H1 (cell line): ENCODE results near the gene DYNC1I1.

Experiments used
- EZH2 ChIP-seq: fragments of 200-600 bp; sonication (generic); IDR thresholded peaks from 2 replicates; pipeline ENCODE4 v1.7.1; 2012; ENCODE audit warnings: low read depth, mild to moderate bottlenecking, moderate library complexity, low read length, inconsistent platforms; ENCODE audit not compliant: severe bottlenecking
- KDM1A ChIP-seq: fragments of 200-600, 300-600 bp; sonication (generic); IDR thresholded peaks from 2 replicates; pipeline ENCODE4 v1.7.1; 2016; ENCODE audit warnings: mild to moderate bottlenecking, low read length, borderline replicate concordance
- RXRA ChIP-seq: IDR thresholded peaks from 2 replicates; pipeline ENCODE4 v1.6.1; 2011; ENCODE audit warnings: low read depth, mild to moderate bottlenecking, low read length, moderate library complexity; ENCODE audit not compliant: insufficient read depth
- TF ChIP-seq, protein P1 (sequence below), 3 experiments: IDR thresholded peaks; 1 replicate in 2 of 3; 2 replicates in 1 of 3; pipeline versions ENCODE4 v1.5.1 to v1.6.1; 2011; ENCODE audit warnings: low read length in 3 of 3, mild to moderate bottlenecking in 3 of 3, inconsistent platforms in 2 of 3, low read depth in 1 of 3, moderate library complexity in 1 of 3; ENCODE audit not compliant: insufficient read depth in 1 of 3; ENCODE audit errors: control extremely low read depth in 1 of 3

DNA sequence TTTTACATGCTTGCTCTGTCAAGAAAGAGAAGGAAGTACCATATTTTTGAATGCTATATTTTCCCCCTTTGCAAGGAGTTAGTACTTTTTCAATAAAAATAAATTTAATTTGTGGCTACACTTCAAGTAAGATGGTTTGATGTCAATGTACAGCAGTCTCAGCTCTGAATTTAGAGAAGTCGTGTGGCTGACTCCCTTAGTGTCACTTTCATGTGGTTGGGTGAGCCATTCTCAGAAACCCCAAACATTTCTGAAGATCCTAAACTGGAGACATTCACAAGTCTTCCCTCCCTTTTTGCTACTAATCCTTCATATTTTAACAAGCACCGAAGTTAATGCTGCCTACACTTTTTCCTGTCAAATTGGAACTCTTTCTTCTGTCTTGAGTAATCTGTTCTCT lies 244.4 kb downstream of the DYNC1I1 start:
- no peak for TF ChIP-seq KDM1A
- no peak for TF ChIP-seq EZH2
- no peak for TF ChIP-seq RXRA
- TF ChIP-seq, protein P1, sequence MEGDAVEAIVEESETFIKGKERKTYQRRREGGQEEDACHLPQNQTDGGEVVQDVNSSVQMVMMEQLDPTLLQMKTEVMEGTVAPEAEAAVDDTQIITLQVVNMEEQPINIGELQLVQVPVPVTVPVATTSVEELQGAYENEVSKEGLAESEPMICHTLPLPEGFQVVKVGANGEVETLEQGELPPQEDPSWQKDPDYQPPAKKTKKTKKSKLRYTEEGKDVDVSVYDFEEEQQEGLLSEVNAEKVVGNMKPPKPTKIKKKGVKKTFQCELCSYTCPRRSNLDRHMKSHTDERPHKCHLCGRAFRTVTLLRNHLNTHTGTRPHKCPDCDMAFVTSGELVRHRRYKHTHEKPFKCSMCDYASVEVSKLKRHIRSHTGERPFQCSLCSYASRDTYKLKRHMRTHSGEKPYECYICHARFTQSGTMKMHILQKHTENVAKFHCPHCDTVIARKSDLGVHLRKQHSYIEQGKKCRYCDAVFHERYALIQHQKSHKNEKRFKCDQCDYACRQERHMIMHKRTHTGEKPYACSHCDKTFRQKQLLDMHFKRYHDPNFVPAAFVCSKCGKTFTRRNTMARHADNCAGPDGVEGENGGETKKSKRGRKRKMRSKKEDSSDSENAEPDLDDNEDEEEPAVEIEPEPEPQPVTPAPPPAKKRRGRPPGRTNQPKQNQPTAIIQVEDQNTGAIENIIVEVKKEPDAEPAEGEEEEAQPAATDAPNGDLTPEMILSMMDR (IDR thresholded peaks at IDR 0.05; ENCODE audit: control extremely low read depth in 1 of 3, insufficient read depth in 1 of 3, low read depth in 1 of 3, low read length in 3 of 3) = no peak
